Frontal cortex (tissue), 4 donors: Measurements from ENCODE around the gene PEAK1. TPM values are rescaled to one million over a fixed set of nuclear protein-coding genes. Genes with fewer than 3 reads are reported as not detected.
A peak's percentile ranks its signal among the peaks of the same experiment; 100 is the strongest.

Source experiments
- DNase-seq, 2 donors: peaks; one replicate each; pipeline ENCODE4 v3.0.0; 2012; ENCODE audit warnings: low spot score in 2 of 2
- FAIRE-seq: peaks from 2 replicates; lab custom pipeline; 2012; peaks lifted over from hg19 to GRCh38; lab: Jason Lieb, UNC
- total RNA-seq: library from RNA; depleted of rRNA; stranded (reverse); fragments of >200 nt; gene quantifications from one replicate; pipeline ENCODE4 v1.2.3, GENCODE V29; 2014
- donor health status: control.
- donor health status: control.
- donor health status: control.

The PEAK1 gene
- total RNA-seq: 15.9 TPM

GRCh38 chr15:77419836-77420609 is at the start of gene PEAK1:
PEAK1 (minus strand) TSS chr15:77420104; CDS start chr15:77181926, 238,178 bp downstream.
- FAIRE-seq (no peak), DNase-seq (peak; percentile 92 to 93)

- DNase-seq: no peak
- no peak for FAIRE-seq
Observed at GRCh38 chr15:77468896-77469295, 49.0 kb upstream of the PEAK1 start.

- FAIRE-seq: no peak
- DNase-seq: no peak
Observed at GRCh38 chr15:77466521-77466920, 46.6 kb upstream of the PEAK1 start.

- DNase-seq: no peak
- no peak for FAIRE-seq
Observed at GRCh38 chr15:77464129-77464865, 44.4 kb upstream of the PEAK1 start.

GRCh38 chr15:77461486-77461885 is 41.6 kb upstream of the PEAK1 start:
- FAIRE-seq (no peak), DNase-seq (no peak)

GRCh38 chr15:77459031-77459430 is 39.1 kb upstream of the PEAK1 start:
- DNase-seq (no peak), FAIRE-seq (no peak)

GRCh38 chr15:77457905-77458265 is 38.0 kb upstream of the PEAK1 start:
- DNase-seq (no peak), FAIRE-seq (no peak)

GRCh38 chr15:77457191-77457904 is 37.4 kb upstream of the PEAK1 start:
- FAIRE-seq (no peak), DNase-seq (no peak)

- FAIRE-seq: no peak
- DNase-seq: no peak
Observed at GRCh38 chr15:77456746-77457145, 36.8 kb upstream of the PEAK1 start.

- no peak for DNase-seq
- FAIRE-seq: no peak
Observed at GRCh38 chr15:77455696-77456321, 35.9 kb upstream of the PEAK1 start.

GRCh38 chr15:77454951-77455350 is 35.0 kb upstream of the PEAK1 start:
- no peak for DNase-seq
- no peak for FAIRE-seq

- DNase-seq (no peak), FAIRE-seq (no peak)
Observed at GRCh38 chr15:77454265-77454664, 34.4 kb upstream of the PEAK1 start.

GRCh38 chr15:77446840-77447390 is 27.0 kb upstream of the PEAK1 start:
- DNase-seq (no peak), FAIRE-seq (no peak)

- DNase-seq (no peak), FAIRE-seq (no peak)
Observed at GRCh38 chr15:77440378-77440999, 20.6 kb upstream of the PEAK1 start.

- FAIRE-seq: no peak
- DNase-seq: no peak
Observed at GRCh38 chr15:77437264-77437663, 17.4 kb upstream of the PEAK1 start.

GRCh38 chr15:77436822-77437221 is 16.9 kb upstream of the PEAK1 start:
- DNase-seq: no peak
- no peak for FAIRE-seq

GRCh38 chr15:77430652-77431051 is 10.7 kb upstream of the PEAK1 start:
- DNase-seq: no peak
- FAIRE-seq: no peak

- no peak for FAIRE-seq
- DNase-seq: no peak
Observed at GRCh38 chr15:77430213-77430612, 10.3 kb upstream of the PEAK1 start.

GRCh38 chr15:77426871-77427270 is 7.0 kb upstream of the PEAK1 start:
- FAIRE-seq (no peak), DNase-seq (no peak)

GRCh38 chr15:77426377-77426776 is 6.5 kb upstream of the PEAK1 start:
- FAIRE-seq: no peak
- no peak for DNase-seq
